HG03575 (cell line): ENCODE measurements around the gene TEX38.
"Not testable (repeated sequence)": the region's sequence is repeated elsewhere in the genome, so short reads cannot be mapped to it uniquely, and the experiment has no call there.

Source experiments
- ATAC-seq: cut with Tn5 transposase; IDR thresholded peaks from one replicate; pipeline ENCODE4 v1.9.1; 2021; ENCODE audit not compliant: unreplicated experiment, insufficient number of reproducible peaks, low FRiP score; ENCODE audit errors: extremely low read depth

Gene TEX38

DNA sequence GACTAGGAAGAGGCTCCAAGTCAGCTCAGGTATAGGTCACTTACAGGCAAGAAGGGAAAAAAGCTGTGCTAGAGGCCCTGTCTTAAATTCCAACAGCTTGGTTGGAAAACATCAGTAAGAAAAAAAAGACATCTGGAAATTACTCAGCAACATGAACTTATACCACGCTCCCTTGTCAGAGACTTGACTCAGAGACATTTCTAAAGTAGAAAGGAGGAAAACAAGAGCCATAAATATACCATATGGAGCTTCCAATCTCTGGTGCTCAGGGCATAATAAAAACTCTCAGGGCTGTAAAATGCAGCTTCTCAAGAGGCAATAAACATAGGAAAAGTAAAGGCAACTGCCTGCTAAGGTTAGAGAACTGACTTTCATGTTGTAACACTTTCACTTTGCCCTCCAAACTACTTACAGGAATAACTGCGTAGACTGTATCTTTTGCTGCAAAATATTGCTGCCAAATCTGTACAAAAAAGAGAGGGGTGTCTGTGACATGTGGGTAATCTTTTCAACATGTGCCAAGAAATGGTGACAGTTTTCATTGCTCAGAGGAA, 18.2 kb upstream of the TEX38 start:
- ATAC-seq, result no peak

DNA sequence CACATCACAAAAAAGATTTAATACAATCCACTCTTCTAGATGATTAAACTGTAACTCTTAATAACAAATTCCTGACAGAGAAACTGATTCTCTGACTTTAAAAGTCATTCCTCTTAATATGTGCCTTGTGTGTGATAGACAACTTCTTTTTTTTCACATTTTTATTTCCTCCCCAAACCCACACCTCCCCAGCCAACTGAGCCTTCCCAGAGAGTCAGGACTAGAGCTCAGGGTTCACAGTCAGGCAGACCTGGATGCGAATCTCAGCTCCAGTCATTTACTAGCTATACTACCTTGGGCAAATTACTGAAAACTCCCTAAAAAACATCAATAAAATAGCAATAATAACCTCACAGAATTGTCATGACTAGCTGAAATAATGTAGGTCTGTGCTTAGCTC, 17.6 kb upstream of the TEX38 start:
- no peak for ATAC-seq

DNA sequence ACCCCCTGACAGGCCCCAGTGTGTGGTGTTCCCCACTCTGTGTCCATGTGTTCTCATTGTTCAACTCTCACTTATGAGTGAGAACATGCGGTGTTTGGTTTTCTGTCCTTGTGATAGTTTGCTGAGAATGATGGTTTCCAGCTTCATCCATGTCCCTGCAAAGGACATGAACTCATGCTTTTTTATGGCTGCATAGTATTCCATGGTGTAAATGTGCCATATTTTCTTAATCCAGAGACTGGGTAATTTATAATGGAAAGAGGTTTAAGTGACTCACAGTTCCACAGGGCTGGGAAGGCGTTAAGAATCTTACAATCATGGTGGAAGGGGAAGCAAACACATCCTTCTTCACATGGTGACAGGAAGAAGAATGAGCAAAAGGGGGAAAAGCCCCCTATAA, 17.0 kb upstream of the TEX38 start:
- not testable (repeated sequence) for ATAC-seq

DNA sequence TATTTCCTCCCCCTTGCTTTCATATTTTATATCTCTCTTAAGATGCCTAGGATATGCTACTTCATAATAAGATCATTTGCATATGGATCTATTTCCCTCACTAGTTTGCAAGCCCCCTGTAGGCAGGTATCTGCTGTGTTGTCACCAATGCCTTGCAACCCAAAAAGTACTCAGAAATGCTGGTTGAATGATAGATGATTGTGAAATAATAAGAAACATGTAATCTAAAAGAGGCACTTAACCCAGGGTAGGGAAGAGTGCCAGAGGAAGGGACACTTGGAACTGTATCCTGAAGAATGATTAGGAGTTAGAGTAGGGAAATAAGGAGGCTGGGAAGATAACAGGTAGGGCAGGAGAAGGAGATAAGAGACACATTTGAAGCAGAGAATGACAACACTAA, 15.8 kb upstream of the TEX38 start:
- ATAC-seq, result no peak

DNA sequence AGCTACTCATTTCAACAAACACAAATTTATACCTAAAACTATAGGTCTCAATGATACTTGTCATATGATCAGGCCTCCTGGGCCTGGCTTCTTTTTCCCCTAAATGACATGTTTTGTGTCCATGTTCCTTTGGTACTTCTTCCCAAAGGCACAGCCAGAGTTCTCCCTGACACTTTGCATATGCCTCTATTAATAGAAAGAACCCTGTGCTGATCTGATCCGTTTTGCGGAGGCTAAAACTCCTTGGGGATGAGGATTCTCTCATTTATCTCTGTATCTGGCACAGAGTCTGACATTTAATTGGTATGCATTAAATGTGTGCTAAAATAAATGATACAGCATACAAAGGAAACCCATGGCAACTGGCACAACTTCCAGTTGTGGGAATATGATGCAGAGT, 15.0 kb upstream of the TEX38 start:
- ATAC-seq, result no peak

DNA sequence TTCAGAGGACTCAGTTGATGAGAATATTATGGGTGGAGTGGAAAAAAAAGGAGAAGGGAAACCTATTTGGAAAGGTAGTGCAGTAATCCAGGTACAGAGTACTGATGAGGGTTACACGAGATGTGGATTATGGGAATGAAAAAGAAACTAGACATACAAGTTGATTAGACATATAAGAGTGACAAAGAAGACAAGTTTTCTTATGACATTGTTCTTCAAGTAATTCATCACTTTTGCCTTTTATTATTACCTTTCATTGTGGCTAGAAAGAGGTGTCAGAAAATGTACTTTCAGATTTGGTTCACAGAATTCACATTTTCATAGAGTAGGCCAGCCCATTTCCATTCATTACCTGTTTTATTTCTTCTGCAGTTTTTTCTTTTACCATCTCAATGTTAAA, 13.9 kb upstream of the TEX38 start:
- ATAC-seq, result no peak

DNA sequence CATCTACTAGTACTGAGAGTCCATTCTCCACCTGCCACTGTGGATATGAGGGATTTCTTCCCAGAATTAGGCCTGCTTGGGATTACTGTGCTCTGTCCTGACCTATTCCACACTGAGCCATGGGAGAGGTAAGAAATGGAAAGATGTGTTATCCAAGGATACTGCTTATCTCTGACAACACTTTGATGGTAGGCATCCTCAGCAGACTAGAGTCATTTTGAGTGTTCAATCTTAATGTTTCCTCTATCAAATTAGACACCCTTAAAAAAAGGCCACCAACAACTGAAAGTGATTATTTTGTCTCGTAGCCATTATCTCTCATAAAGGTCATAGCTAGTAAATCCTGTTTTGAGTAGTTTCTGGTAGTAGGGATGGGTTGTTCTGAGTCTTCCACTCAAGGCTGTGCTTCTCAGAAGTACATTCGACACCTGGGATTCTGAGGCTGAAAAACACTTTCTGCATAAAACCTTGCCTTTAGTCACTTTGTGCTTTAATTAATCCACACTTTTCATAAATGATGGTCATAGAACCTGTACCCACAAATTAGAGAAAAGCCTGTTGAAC, 12.3 kb upstream of the TEX38 start:
- ATAC-seq, result no peak

DNA sequence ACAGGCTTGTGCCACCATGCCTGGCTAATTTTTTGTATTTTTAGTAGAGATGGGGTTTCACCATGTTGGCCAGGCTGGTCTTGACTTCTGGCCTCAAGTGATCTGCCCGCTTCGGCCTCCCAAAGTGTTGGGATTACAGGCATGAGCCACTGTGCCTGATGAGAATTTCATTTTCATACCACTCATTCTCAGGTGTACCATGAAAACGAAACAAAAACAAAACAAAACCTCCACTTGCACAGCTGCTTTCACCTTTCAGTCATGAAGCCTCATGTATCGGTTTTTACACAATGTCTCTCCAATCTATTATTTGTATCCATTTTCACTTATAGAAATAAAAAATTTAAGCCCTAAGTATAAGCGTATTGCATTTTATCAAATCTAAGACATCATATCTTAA, 11.5 kb upstream of the TEX38 start:
- peak; percentile 67 for ATAC-seq

DNA sequence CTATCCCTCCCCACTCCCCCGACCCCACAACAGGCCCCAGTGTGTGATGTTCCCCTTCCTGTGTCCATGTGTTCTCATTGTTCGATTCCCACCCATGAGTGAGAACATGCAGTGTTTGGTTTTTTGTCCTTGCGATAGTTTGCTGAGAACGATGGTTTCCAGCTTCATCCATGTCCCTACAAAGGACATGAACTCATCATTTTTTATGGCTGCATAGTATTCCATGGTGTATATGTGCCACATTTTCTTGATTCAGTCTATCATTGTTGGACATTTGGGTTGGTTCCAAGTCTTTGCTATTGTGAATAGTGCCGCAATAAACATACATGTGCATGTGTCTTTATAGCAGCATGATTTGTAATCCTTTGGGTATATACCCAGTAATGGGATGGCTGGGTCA, 8.7 kb upstream of the TEX38 start:
- ATAC-seq, result not testable (repeated sequence)

DNA sequence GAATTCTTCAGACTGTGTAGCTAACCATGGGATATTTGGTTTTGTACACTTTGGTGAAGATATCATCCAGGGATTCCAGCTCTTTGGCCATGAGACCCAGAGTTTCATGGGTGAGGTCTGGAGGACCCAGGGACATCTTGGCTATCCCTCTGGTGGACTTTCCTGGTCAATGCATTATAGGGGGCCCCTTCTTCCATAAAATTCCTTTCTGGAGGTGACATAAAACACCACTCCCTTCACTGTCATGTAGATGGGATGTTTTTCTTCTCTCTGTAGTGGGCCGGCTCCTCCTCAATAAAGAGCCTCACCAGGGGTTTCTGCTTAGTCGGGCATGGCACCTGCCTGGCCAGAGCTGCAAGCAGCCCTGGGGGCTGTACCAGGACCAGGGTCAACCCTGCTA, 5.7 kb upstream of the TEX38 start:
- ATAC-seq, result no peak

DNA sequence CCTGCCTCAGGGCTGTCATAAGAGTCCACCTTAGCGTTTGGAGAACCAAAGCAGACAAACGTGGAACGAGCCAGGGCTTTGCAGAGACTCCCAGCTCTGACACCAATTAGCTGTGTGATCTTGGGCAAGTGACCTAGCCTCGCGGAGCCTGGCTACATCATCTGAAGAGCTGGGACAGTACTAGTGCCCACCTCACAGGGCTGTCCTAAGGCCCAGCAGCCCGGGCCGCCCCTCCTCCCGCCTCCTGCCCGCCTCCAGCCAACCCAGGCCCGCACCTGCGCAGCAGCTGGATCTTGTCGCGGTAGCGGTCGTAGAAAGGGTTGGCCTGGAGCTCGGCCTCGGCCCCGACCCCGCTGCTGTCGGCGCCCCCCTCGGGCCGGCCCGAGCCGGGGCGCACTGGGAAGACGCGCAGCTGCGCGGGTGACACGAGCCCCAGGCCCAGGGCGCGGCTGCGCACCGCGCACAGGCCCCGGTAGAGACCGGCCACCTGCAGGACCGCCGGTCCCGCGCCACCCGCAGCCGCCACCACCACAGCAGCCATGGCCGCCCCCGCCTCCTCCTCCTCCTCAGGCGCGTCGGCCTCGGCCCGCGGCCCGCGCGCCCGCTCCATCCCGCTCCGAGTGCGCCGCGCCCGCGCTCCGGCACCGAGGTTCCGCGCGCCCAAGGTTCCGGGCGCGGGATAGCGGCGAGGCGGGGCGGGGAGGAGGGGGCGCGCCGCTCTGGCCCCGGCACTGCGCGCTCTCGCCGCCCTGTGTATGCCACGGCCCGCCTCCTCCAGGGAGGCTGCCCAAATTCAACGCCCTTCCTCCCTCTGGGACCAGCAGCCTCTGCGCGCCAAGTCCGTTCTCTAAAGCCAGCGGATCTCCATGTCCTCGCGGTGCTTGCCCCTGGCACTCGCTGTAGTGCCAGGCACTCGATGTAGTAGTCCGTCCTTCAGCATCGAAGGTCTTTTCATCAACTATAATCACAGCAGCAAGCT, 3.6 kb upstream of the TEX38 start, which contains the start of gene ATPAF1:
Gene ATPAF1, minus strand, starts transcription at position 583 of the 979 bp plus-strand sequence. Its CDS starts 42 bp downstream, at position 541.
- ATAC-seq, result no peak

DNA sequence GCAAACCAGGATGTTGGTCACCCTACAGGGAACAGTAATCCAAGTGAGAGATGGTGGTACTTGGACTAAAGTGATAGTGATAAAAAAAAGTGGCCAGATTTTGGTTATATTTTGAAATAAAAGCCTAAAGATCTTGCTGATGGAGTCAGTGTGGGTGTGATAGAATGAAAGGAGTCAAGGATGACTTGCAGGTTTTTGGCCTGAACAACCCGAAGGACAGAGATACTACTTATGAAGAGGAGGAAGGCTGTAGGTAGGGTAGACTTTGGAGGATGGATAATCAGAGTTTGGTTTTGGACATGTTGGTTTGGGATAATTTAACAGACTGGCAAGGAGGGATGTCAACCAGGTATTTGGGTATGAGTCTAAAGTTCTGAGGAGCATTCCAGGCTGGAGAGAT, 1.5 kb upstream of the TEX38 start:
- ATAC-seq, result no peak

DNA sequence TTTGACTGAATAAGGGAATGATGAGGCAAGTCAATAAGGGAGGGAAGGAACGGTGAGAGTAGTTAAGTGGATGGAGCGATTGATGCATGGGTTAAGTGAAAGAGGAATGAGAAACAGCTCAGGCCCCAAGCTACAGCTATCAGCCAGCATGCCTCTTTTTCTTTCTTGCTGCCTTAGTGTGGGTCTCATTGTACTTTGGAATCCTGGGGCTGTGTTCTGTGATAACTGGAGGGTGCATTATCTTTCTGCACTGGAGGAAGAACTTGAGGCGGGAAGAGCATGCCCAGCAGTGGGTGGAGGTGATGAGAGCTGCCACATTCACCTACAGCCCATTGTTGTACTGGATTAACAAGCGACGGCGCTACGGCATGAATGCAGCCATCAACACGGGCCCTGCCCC, 1.0 kb downstream of the TEX38 start:
- no peak for ATAC-seq

DNA sequence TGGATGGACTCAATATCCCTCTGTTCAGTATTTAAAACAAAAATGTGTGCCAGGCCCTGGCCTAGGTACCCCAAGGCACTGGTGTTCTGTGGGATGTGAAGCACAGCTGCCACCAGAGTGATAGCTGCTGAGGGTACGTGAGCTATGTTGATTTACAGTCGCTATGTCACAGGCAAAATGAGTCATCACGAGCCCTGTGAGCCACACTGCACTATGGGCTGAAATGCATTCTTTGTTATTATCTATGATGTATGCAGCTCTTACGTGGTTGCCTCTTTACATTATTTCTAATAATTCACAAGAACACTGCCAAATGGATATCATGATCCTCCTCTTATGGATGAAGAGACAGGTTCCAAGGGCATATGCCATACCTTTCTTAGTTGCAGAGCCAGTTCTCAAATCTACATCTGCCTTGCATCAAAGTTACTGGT, 2.1 kb downstream of the TEX38 start:
- ATAC-seq, result no peak

DNA sequence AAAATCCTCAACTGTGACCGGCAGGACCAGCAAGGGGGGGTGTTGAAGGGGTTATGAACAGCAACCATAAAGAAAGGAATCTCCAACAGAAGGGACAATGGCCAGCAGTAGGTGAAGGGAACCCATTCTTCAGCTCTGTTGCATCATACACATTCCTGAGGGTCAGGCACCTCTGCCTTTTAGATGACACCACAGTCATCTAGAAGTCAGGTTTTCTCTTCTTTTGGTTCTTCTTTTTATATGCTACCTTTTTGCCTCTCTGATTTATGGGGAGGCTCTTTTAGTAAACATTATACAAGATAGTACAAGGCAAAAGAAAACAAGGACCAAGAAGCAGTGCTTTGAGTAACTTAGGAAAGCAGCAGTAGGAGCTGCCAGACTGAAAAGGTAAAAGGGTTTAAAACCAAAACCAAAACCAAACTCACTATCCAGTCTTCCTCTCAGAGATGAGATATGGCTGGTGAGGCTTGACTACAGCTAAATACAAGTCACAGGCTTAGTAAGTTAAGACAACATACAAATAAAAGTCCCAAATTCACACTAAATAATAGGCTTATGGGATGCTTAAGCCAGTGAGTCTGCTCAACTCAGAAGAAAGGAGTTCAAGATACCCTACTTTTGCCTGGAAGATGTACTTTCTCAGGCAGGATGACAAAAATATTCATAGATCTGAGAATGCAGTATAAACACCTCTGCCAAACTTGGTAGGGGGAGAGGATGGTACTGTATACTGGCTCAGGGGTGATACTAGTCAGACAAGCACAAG, 4.1 kb downstream of the TEX38 start:
- no peak for ATAC-seq

DNA sequence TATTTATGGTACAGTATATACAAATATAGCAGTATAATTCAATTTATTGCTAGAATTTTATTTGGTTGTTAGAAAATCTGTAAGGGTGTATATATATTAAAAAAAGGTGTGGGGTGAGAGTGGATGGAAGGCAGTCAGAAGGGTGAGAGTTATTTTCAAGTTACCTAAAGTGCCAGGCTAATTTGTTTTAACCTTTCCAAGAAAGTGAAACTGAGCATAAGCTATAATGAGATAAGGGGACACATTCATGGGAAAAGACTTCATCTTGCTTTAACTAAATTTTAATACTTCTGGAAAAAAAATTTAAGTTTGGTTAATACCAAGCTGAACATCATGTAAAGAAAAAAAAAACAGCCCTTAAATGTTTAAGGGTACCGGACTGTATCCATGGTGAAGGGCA, 4.9 kb downstream of the TEX38 start:
- no peak for ATAC-seq

DNA sequence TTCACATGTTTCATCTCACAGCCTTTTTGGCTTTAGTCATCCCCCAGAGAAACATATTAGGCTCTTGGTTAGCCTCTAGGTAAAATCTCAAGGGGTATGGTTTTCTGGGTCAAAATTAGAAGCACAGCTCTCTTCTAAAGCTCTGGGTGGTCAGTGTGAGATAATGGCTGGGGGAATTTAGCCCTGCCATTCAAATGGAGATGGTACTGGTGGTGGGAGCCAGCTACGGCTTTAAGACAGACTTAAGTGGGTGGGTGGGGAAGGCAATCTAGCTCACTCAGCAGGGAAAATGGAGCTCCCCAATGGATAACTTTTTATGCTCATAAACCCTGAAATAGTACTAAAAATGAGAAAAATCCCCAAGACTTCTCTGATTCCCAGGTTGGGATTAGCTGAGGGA, 5.7 kb downstream of the TEX38 start:
- ATAC-seq, result no peak

DNA sequence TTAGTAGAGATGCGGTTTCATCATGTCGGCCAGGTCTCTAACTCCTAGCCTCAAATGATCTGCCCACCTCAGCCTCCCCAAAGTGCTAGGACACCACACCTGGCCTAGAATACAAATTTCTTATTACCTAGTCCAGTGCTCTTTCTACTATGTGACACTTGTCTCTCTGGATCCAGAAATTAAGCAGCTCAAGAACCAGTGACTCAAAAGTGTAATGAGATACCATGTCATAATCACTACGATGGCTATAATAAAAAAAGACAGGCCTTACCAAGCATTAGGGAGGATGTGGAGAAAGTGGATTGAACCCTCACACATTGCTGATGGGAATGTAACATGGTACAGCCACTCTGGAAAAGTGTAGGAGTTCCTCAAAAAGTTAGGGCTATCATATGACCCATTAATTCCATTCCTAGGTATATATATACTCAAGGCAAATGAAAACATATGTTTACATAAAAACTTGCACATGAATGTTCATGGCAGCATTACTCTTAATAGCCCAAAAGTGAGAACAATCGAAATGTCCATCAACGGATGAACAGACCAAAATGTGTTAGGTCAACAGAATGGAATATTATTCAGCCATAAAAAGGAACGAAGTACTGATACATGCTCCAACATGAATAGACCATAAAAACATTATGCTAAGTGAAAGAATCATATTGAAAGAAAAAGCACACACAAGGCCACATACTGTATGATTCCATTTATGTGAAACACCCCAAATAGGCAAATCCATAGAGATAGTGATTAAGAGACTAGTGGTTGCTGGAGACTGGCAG, 8.3 kb downstream of the TEX38 start:
- no peak for ATAC-seq
